Measurements from ENCODE around the gene ARRDC4.

The ARRDC4 gene

GRCh38 chr15:97966924-97967620, 6.6 kb downstream of the ARRDC4 start:
- TF ChIP-seq POLR2AphosphoS5 (IDR thresholded peaks at IDR 0.05; ENCODE audit: low read depth, low read length) (no peak), SIN3A (IDR thresholded peaks at IDR 0.05; ENCODE audit: borderline replicate concordance, insufficient read depth, low read length) (no peak), TAF1 (IDR thresholded peaks at IDR 0.05; ENCODE audit: borderline replicate concordance, insufficient read depth, low read length) (no peak), FOXP2 (optimal IDR thresholded peaks at IDR 0.05; ENCODE audit: borderline replicate concordance, extremely low read depth, extremely low read length, insufficient read depth) (no peak)
- TF ChIP-seq, protein P1, sequence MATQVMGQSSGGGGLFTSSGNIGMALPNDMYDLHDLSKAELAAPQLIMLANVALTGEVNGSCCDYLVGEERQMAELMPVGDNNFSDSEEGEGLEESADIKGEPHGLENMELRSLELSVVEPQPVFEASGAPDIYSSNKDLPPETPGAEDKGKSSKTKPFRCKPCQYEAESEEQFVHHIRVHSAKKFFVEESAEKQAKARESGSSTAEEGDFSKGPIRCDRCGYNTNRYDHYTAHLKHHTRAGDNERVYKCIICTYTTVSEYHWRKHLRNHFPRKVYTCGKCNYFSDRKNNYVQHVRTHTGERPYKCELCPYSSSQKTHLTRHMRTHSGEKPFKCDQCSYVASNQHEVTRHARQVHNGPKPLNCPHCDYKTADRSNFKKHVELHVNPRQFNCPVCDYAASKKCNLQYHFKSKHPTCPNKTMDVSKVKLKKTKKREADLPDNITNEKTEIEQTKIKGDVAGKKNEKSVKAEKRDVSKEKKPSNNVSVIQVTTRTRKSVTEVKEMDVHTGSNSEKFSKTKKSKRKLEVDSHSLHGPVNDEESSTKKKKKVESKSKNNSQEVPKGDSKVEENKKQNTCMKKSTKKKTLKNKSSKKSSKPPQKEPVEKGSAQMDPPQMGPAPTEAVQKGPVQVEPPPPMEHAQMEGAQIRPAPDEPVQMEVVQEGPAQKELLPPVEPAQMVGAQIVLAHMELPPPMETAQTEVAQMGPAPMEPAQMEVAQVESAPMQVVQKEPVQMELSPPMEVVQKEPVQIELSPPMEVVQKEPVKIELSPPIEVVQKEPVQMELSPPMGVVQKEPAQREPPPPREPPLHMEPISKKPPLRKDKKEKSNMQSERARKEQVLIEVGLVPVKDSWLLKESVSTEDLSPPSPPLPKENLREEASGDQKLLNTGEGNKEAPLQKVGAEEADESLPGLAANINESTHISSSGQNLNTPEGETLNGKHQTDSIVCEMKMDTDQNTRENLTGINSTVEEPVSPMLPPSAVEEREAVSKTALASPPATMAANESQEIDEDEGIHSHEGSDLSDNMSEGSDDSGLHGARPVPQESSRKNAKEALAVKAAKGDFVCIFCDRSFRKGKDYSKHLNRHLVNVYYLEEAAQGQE (IDR thresholded peaks at IDR 0.05; ENCODE audit: insufficient read depth in 1 of 2, low read depth in 2 of 2, low read length in 2 of 2): no peak

DNA sequence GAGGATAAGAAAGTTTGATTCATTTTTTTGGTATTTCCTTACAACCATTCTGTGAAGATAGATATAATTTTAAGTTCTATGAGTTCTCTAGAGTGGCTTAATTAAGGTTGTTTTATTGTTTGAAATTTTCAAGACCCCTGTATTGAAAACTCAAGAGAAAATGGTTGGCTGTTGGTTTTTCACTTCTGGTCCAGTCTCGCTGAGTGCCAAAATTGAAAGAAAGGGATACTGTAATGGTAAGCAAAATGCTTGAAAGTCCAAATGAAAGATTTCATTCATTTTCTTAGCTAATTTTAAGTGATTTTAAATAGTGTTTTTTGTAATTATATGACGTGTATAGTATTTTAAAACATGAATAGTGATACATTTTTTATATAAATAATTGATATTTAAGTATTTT, 7.4 kb downstream of the ARRDC4 start:
- TF ChIP-seq FOXP2 (optimal IDR thresholded peaks at IDR 0.05; ENCODE audit: borderline replicate concordance, extremely low read depth, extremely low read length, insufficient read depth) (no peak), POLR2AphosphoS5 (IDR thresholded peaks at IDR 0.05; ENCODE audit: low read depth, low read length) (no peak), SIN3A (IDR thresholded peaks at IDR 0.05; ENCODE audit: borderline replicate concordance, insufficient read depth, low read length) (no peak), TAF1 (IDR thresholded peaks at IDR 0.05; ENCODE audit: borderline replicate concordance, insufficient read depth, low read length) (no peak)
- TF ChIP-seq, protein P1 (IDR thresholded peaks at IDR 0.05; ENCODE audit: insufficient read depth in 1 of 2, low read depth in 2 of 2, low read length in 2 of 2): no peak

DNA sequence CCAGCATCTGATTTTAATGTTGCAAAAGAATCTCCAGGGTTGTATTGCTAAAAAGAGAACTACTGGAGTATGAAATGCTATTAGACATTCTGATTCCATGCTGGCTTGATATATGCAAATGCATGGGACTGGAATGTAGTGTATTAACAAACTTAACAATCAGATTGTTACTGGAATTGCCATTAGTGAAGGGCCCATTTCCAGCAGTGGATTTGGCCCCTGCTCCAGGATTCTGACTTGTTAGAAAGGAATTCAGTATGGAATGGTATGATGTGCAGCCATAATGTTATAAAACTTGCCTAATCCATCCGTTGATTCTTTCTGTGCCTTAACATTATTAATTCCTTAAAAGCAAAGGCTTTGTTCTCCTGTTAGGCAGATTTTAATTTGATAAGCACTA, 7.9 kb downstream of the ARRDC4 start:
- TF ChIP-seq TAF1 (IDR thresholded peaks at IDR 0.05; ENCODE audit: borderline replicate concordance, insufficient read depth, low read length): no peak
- no peak for TF ChIP-seq FOXP2 (optimal IDR thresholded peaks at IDR 0.05; ENCODE audit: borderline replicate concordance, extremely low read depth, extremely low read length, insufficient read depth)
- TF ChIP-seq POLR2AphosphoS5 (IDR thresholded peaks at IDR 0.05; ENCODE audit: low read depth, low read length): no peak
- no peak for TF ChIP-seq SIN3A (IDR thresholded peaks at IDR 0.05; ENCODE audit: borderline replicate concordance, insufficient read depth, low read length)
- TF ChIP-seq, protein P1 (IDR thresholded peaks at IDR 0.05; ENCODE audit: insufficient read depth in 1 of 2, low read depth in 2 of 2, low read length in 2 of 2): no peak

GRCh38 chr15:97972366-97972765, 11.9 kb downstream of the ARRDC4 start:
- TF ChIP-seq, protein P1 (IDR thresholded peaks at IDR 0.05; ENCODE audit: insufficient read depth in 1 of 2, low read depth in 2 of 2, low read length in 2 of 2): no peak
- no peak for TF ChIP-seq POLR2AphosphoS5 (IDR thresholded peaks at IDR 0.05; ENCODE audit: low read depth, low read length)
- TF ChIP-seq SIN3A (IDR thresholded peaks at IDR 0.05; ENCODE audit: borderline replicate concordance, insufficient read depth, low read length): no peak
- TF ChIP-seq TAF1 (IDR thresholded peaks at IDR 0.05; ENCODE audit: borderline replicate concordance, insufficient read depth, low read length): no peak
- TF ChIP-seq FOXP2 (optimal IDR thresholded peaks at IDR 0.05; ENCODE audit: borderline replicate concordance, extremely low read depth, extremely low read length, insufficient read depth): no peak

All from PFSK-1 (cell line).